Ecto neural progenitor cell (in vitro differentiated cells): Measurements from ENCODE around the gene RPS6KA1.
"Not testable (repeated sequence)": the region's sequence is repeated elsewhere in the genome, so short reads cannot be mapped to it uniquely, and the experiment has no call there.

ENCODE experiments used
- DNase-seq: peaks from one replicate; pipeline ENCODE4 v3.0.0-alpha.2; 2018; ENCODE audit warnings: low spot score

The RPS6KA1 gene

GRCh38 chr1:26598890-26599289 is 69.3 kb downstream of the RPS6KA1 start:
- DNase-seq: no peak

DNA sequence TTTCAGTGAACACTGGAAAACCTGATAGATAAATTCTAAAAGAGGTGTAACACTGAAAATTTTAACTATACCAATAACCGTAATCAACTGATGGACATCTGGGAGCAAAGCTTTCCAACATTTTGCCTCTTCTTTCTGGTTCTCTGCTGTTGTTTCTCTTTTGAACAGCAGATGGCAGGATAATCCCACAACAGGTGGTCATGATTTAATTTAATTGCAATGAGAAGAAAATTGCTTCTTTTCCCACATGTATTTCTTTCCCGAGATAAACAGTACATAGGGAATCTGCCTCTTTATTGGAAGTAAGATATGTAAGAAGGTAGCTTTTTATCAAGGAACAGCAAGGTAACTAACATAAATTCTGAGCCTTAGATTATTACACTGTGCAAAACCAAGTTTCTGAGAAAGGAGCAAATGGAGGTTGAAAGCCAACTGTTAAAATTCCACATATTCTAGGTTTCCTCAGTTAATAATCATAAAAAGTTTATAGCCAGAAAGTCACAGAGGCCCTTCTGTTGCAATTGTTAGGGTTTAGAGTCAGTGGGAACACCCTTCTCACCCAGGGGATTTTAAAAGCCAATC is 72.9 kb downstream of the RPS6KA1 start:
- no peak for DNase-seq

DNA sequence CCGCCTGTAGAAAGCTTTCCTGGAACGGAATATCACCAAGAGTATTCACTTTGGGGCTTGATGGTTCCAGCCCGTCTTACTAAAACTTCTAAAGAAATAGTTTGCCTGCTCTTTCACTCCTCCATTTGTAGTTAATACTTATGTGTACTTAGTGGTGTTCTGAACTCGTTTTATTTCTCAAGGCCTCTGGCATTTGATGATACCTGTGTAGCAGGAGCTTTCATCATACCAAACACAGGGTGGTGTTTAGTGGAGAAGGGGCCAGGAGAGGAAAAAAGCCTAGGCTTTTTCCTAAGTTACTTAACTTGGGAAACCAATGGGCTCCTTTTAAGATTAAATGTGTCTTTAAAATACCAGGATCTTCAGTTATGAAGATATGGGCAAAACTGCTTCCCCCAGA is 74.3 kb downstream of the RPS6KA1 start:
- no peak for DNase-seq

GRCh38 chr1:26607186-26607585 is 77.6 kb downstream of the RPS6KA1 start:
- no peak for DNase-seq

DNA sequence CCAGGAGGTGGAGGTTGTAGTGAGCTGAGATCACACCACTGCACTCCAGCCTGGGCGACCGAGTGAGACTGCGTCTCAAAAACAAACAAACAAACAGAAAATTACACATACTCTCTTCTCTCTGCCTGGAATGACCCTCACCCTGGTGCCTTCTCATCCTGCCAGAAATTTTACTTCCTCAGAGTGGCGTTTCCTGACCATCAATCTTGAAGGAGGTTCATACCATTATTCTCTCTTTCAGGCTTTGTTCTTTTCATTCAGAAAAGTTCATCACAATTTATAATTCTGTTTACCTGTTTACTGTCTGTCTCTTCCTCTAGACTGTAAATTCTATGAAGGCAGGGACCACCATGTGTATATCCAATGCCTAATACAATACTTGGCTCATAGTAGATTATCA is 79.3 kb downstream of the RPS6KA1 start:
- no peak for DNase-seq

DNA sequence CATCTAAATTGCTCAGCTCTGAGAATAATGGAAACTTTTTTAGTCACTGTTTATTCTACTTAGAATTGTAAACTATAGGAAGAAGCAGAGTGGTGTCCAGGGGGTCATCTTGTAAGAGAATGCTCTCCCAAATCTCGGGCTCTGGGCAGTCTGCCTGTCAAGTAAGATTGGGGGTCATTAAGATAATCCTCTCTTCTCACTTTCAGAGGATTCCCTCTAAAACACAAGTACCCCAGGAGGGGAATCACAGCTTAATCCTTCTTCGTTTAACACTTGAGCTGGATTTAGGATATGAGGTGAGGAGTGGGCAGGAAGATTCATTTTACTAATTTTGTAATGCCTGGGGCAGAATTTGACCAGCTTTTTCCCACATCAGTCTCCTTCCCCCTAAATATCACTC is 81.2 kb downstream of the RPS6KA1 start:
- no peak for DNase-seq

- DNase-seq: not testable (repeated sequence)
These were observed 83.1 kb downstream of the RPS6KA1 start for GRCh38 chr1:26612627-26613026.

DNA sequence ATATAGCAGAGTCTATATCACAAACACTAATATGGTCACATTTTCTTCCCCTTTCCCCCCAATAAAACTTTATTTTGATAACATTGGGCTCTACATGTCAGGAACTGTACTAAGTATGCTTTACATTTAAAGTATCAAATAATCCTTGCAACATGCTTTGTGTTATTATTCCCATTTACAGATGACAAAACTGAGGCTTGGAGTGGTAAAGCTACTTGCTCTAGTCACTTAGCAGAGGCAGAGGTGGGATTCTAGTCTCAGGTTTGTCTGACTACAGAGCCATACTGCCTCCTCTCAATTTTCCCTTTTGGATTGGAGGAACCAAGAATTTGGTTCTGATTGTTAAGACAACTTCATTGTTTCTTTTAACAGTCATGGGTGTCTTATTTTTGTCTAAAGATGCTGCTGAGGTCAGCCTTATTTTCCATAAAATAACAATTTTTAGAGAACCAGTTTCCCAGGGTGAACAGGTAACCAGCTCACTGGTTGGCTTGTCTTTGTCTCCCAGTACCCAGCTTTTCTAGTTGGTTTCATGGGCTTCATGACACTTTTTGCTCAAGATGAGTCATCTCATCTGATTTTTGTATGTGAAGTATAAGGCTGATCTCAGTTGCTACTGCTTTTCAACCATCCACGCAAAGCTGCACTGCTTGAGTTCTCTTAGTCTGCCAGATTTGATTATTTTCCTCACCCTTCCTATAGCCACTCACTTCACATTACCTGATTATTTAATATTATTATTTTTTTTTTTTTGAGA is 85.3 kb downstream of the RPS6KA1 start:
- no peak for DNase-seq

DNA sequence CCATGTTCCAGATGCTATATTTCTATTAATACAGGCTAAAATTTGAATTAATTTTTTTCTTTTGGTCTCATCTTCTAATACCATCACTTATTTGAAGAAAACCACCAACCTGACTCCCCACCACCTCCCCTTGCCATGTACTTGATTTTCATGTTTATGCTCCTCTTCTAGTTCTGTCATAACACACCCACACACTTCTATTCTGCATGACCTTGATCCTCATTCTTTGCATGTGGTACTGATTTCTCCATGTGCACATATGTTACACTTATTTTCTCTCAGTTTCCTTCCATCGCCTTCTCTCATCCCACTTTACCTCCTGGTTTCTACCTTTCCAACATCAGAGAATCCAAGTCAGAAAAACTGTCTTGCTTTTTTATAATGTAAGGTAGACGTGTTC is 87.3 kb downstream of the RPS6KA1 start:
- no peak for DNase-seq

GRCh38 chr1:26618561-26618960 is 89.0 kb downstream of the RPS6KA1 start:
- no peak for DNase-seq
